IMR-90 (cell line): ENCODE data around the gene SLX4IP. TPM values are rescaled to one million over a fixed set of nuclear protein-coding genes. Genes with fewer than 3 reads are reported as not detected.

ENCODE experiments used
- ATAC-seq: fragments of 200-7000 bp; cut with Tn5 transposase; 2 replicates; pipeline ENCODE4 v1.9.1; 2020; ENCODE audit warnings: low read depth, mild to moderate bottlenecking, moderate library complexity
- BruUV-seq: library from RNA; stranded (reverse); fragments of 400-500 nt; replicated peaks from 2 replicates; lab custom pipeline; 2021; lab: Mats Ljungman, UMichigan
- CTCF ChIA-PET: fragments of 300-600 bp; formaldehyde crosslinking; extraction: SDS; loops from one replicate; lab custom pipeline; 2021; ENCODE audit warnings: antibody characterized with exemption; lab: Yijun Ruan, JAX
- POLR2A ChIA-PET: fragments of 300-600 bp; sonication (Branson Sonifier 250); formaldehyde crosslinking; loops from one replicate; lab custom pipeline; 2022; ENCODE audit warnings: antibody characterized with exemption; ENCODE audit not compliant: unreplicated experiment; lab: Charles Lee
- DNase-seq: peaks from one replicate; pipeline ENCODE4 v3.0.0; 2013
- H2AFZ ChIP-seq: replicated peaks from 2 replicates; pipeline ENCODE3; 2013; ENCODE audit warnings: low read length, mild to moderate bottlenecking; ENCODE audit not compliant: poor library complexity
- H2AK5ac ChIP-seq: 2 replicates; pipeline ENCODE4 v1.6.1; 2013; ENCODE audit warnings: low read depth, low read length, inconsistent platforms
- H2AK9ac ChIP-seq: replicated peaks from 2 replicates; pipeline ENCODE3; 2013; ENCODE audit warnings: mild to moderate bottlenecking, low read depth, low read length, moderate library complexity; ENCODE audit not compliant: poor library complexity
- H2BK120ac ChIP-seq: 2 replicates; pipeline ENCODE4 v1.6.1; 2013; ENCODE audit warnings: low read depth, low read length, inconsistent platforms
- H2BK15ac ChIP-seq: 3 replicates; pipeline ENCODE4 v1.6.1; 2013; ENCODE audit warnings: low read depth, low read length, inconsistent platforms
- H2BK20ac ChIP-seq: 2 replicates; pipeline ENCODE4 v1.6.1; 2013; ENCODE audit warnings: low read depth, mild to moderate bottlenecking, inconsistent platforms, low read length, moderate library complexity
- H2BK5ac ChIP-seq: 2 replicates; pipeline ENCODE4 v1.6.1; 2013; ENCODE audit warnings: mild to moderate bottlenecking, low read depth, low read length, inconsistent platforms; ENCODE audit not compliant: poor library complexity, severe bottlenecking
- H3K14ac ChIP-seq: replicated peaks from 2 replicates; pipeline ENCODE4 v1.6.1; 2013; ENCODE audit warnings: low read depth, low read length, inconsistent platforms
- H3K18ac ChIP-seq: 2 replicates; pipeline ENCODE4 v1.6.1; 2013; ENCODE audit warnings: low read depth, low read length, control low read depth
- H3K23ac ChIP-seq: 2 replicates; pipeline ENCODE4 v1.6.1; 2013; ENCODE audit warnings: low read depth, low read length, inconsistent platforms
- H3K27ac ChIP-seq: 2 replicates; pipeline ENCODE4 v1.5.1; 2013; ENCODE audit warnings: mild to moderate bottlenecking, control low read depth, low read length; ENCODE audit not compliant: insufficient read depth
- H3K27me3 ChIP-seq: 2 replicates; pipeline ENCODE4 v1.6.1; 2013; ENCODE audit warnings: low read length; ENCODE audit not compliant: control insufficient read depth, insufficient read depth
- H3K36me3 ChIP-seq: 2 replicates; pipeline ENCODE4 v1.6.1; 2013; ENCODE audit warnings: low read length, mixed read lengths; ENCODE audit not compliant: control insufficient read depth, insufficient read depth
- H3K4ac ChIP-seq: 2 replicates; pipeline ENCODE4 v1.6.1; 2013; ENCODE audit warnings: low read depth, low read length, inconsistent platforms
- H3K4me1 ChIP-seq: 2 replicates; pipeline ENCODE4 v1.6.1; 2013; ENCODE audit warnings: low read length, mixed read lengths; ENCODE audit not compliant: control insufficient read depth, insufficient read depth
- H3K4me2 ChIP-seq: 2 replicates; pipeline ENCODE4 v1.6.1; 2013; ENCODE audit warnings: low read depth, mild to moderate bottlenecking, control low read depth, low read length, moderate library complexity
- H3K4me3 ChIP-seq: 2 replicates; pipeline ENCODE4 v1.5.1; 2013; ENCODE audit warnings: low read depth, mild to moderate bottlenecking, control low read depth, low read length, moderate library complexity; ENCODE audit not compliant: insufficient read depth
- H3K56ac ChIP-seq: 2 replicates; pipeline ENCODE4 v1.6.1; 2013; ENCODE audit warnings: low read length, inconsistent platforms; ENCODE audit not compliant: insufficient read depth; ENCODE audit errors: extremely low read depth
- H3K79me1 ChIP-seq, 2 experiments: 2 replicates each; pipeline ENCODE4 v1.6.1; 2013; ENCODE audit warnings: low read length in 2 of 2, inconsistent platforms in 1 of 2, low read depth in 1 of 2
- H3K9ac ChIP-seq: 2 replicates; pipeline ENCODE4 v1.6.1; 2013; ENCODE audit warnings: low read depth, low read length, control low read depth
- H3K9me1 ChIP-seq: 2 replicates; pipeline ENCODE4 v1.6.1; 2013; ENCODE audit warnings: low read length, inconsistent platforms; ENCODE audit not compliant: insufficient read depth
- H3K9me3 ChIP-seq: 2 replicates; pipeline ENCODE4 v1.6.1; 2013; ENCODE audit warnings: low read length; ENCODE audit not compliant: control insufficient read depth, insufficient read depth
- H4K20me1 ChIP-seq: 2 replicates; pipeline ENCODE4 v1.6.1; 2013; ENCODE audit warnings: low read length, inconsistent platforms; ENCODE audit not compliant: insufficient read depth
- H4K5ac ChIP-seq: 2 replicates; pipeline ENCODE4 v1.6.1; 2013; ENCODE audit warnings: mild to moderate bottlenecking, low read depth, low read length, control low read depth
- H4K8ac ChIP-seq, 2 experiments: 2 replicates each; pipeline ENCODE4 v1.6.1; 2013; ENCODE audit warnings: low read depth in 2 of 2, low read length in 2 of 2, control low read depth in 1 of 2, inconsistent platforms in 1 of 2
- H4K91ac ChIP-seq: 2 replicates; pipeline ENCODE4 v1.6.1; 2013; ENCODE audit warnings: low read depth, low read length, inconsistent platforms; ENCODE audit not compliant: insufficient read depth
- BHLHE40 ChIP-seq: fragments of 150-350 bp; IDR thresholded peaks from 2 replicates; pipeline ENCODE4 v1.6.1; 2016; ENCODE audit warnings: mild to moderate bottlenecking, low read depth, low read length
- CEBPB ChIP-seq: IDR thresholded peaks from 2 replicates; pipeline ENCODE4 v1.6.1; 2012; ENCODE audit warnings: low read depth, low read length, improper control_type of control experiment
- CHD1 ChIP-seq: IDR thresholded peaks from 2 replicates; pipeline ENCODE4 v1.6.1; 2012; ENCODE audit warnings: low read depth, low read length, improper control_type of control experiment
- FOS ChIP-seq: fragments of 150-350 bp; IDR thresholded peaks from 2 replicates; pipeline ENCODE4 v1.6.1; 2016; ENCODE audit warnings: low read depth, low read length
- MAFK ChIP-seq: IDR thresholded peaks from 2 replicates; pipeline ENCODE4 v1.6.1; 2012; ENCODE audit warnings: low read depth, low read length, improper control_type of control experiment
- MAZ ChIP-seq: IDR thresholded peaks from 2 replicates; pipeline ENCODE4 v1.6.1; 2012; ENCODE audit warnings: low read depth, mild to moderate bottlenecking, low read length, improper control_type of control experiment, moderate library complexity, borderline replicate concordance
- MXI1 ChIP-seq: IDR thresholded peaks from 2 replicates; pipeline ENCODE4 v1.6.1; 2012; ENCODE audit warnings: low read depth, mild to moderate bottlenecking, low read length, moderate library complexity, borderline replicate concordance
- POLR2A ChIP-seq: IDR thresholded peaks from 2 replicates; pipeline ENCODE4 v1.6.1; 2012; ENCODE audit warnings: mild to moderate bottlenecking, low read depth, low read length
- RAD21 ChIP-seq: IDR thresholded peaks from 2 replicates; pipeline ENCODE4 v1.6.1; 2012; ENCODE audit warnings: low read length, improper control_type of control experiment
- RCOR1 ChIP-seq: IDR thresholded peaks from 2 replicates; pipeline ENCODE4 v1.6.1; 2012; ENCODE audit warnings: mild to moderate bottlenecking, low read length, improper control_type of control experiment; ENCODE audit not compliant: insufficient replicate concordance
- RFX5 ChIP-seq: IDR thresholded peaks from 2 replicates; pipeline ENCODE4 v1.8.0; 2012; ENCODE audit warnings: low read depth, mild to moderate bottlenecking, low read length, moderate library complexity
- SMC3 ChIP-seq: fragments of 150-350 bp; IDR thresholded peaks from 2 replicates; pipeline ENCODE4 v1.6.1; 2016; ENCODE audit warnings: low read depth, mild to moderate bottlenecking, antibody characterized with exemption, low read length, moderate library complexity
- WGBS, 2 experiments: methylation state at CpG; one replicate each; pipeline versions ENCODE4 v1.1.5 to v1.1.7; 2013; ENCODE audit warnings: missing lambda C conversion rate in 2 of 2; ENCODE audit not compliant: insufficient read length in 1 of 2; ENCODE audit errors: extremely low coverage in 2 of 2; 5-methylcytosine and 5-hydroxymethylcytosine counted together
- dilution Hi-C: fragments of 300-500 bp; cut with HindIII; formaldehyde crosslinking; loops from one replicate; pipeline ENCODE4 v1.14.3; 2018; ENCODE audit warnings: low sequenced_read_pairs; ENCODE audit not compliant: unreplicated experiment
- in situ Hi-C: fragments of 300-500 bp; cut with MboI; formaldehyde crosslinking; loops from 3 replicates; pipeline ENCODE4 v1.14.3; 2019; ENCODE audit warnings: low sequenced_read_pairs, inconsistent platforms, mixed read lengths
- intact Hi-C: fragments of 100-400 bp; cut with micrococcal nuclease; formaldehyde crosslinking; loops from 2 replicates; pipeline ENCODE4 v1.10.0; 2022
- polyA plus RNA-seq, 3 experiments: library from polyadenylated mRNA; depleted of rRNA; stranded (reverse); fragments of >200 nt; gene quantifications; 2 replicates each; pipeline ENCODE4 v1.2.3, GENCODE V29; 2012; ENCODE audit warnings: low replicate concordance in 1 of 3
- total RNA-seq: library from RNA; depleted of rRNA; stranded (reverse); fragments of >200 nt; gene quantifications from 2 replicates; pipeline ENCODE4 v1.2.3, GENCODE V29; 2012
- TF ChIP-seq, protein P1 (sequence below): fragments of 150-350 bp; IDR thresholded peaks from 2 replicates; pipeline ENCODE4 v1.6.1; 2016; ENCODE audit warnings: low read depth, mild to moderate bottlenecking, low read length, moderate library complexity, borderline replicate concordance
- TF ChIP-seq, protein P2 (sequence below): conservative IDR thresholded peaks from 2 replicates; pipeline ENCODE4 v1.5.1; 2012; ENCODE audit warnings: mild to moderate bottlenecking, low read depth, low read length, improper control_type of control experiment

SLX4IP gene
- total and polyA plus RNA-seq, 2 of the 4 experiments (the other 2 are of a cell fraction): 1.3 to 5.9 TPM

DNA sequence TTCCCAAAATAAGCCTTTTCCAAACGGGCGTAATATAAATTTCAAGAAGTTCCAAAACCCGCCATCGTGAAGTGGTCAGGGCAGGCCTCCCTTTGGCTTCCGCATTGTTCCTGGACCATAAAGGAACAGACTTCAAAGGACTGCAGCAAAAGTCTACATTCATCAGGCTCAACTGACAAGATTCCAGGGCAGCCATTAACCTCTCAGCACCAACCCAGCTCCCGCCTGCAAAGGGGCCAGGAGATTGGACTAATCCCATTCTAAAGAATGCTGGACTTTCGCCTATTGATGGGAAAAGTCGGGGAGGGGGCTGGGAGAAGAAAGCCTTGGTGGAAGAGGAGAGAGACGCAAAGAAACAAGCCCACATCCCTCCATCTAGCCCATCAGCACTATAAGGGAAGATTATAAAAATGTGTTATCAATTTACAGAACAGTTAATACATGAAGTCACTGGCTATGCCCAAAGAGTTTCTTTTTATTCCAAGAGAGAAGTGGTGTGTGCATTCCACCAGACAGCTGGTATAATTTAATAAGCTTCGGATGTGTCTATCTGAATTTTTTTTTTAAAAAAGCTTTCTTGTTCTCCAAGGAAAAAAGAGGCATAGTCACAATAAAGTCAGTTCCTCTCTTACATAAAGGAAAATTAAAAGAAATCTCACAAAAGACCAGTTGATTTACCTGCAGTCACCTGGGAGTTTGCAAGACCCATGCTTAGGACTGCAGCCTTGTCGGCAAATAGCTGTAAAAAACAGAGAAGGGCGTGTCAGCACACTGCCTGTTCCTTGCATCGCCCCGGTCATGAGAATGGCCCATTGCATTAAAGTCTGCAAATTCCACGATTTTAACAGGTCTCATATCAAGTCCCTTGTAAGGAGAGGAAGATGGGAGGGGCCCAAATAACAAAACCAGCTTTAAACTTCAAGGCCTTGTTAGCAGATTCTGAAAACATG is 220.9 kb downstream of the SLX4IP start:
- ChIA-PET CTCF (no interaction called here), POLR2A (no interaction called here)
- H2BK5ac ChIP-seq: no peak overlapping the region
- no peak overlapping the region for H2AFZ ChIP-seq
- no peak overlapping the region for H3K23ac ChIP-seq
- no peak overlapping the region for H3K18ac ChIP-seq
- H2AK5ac ChIP-seq: no peak overlapping the region
- no peaks in the 10 kb centered on the region for H3K27me3 ChIP-seq
- no peak overlapping the region for H4K8ac ChIP-seq
- no peak overlapping the region for H4K91ac ChIP-seq
- peaks cover 20 to 54% of the 10 kb centered on the region in 2 experiments; a peak in 3 of 4 replicates for H3K79me1 ChIP-seq
- no peak overlapping the region for H4K5ac ChIP-seq
- H3K9me1 ChIP-seq: peaks cover 31% of the 10 kb centered on the region
- H4K20me1 ChIP-seq: peaks cover 24% of the 10 kb centered on the region
- H3K36me3 ChIP-seq: peaks cover 66% of the 10 kb centered on the region
- no peak overlapping the region for H3K56ac ChIP-seq
- no TSS peak for BruUV-seq
- TF ChIP-seq RCOR1 (no peak), RFX5 (no peak), MAFK (no peak), FOS (no peak), CEBPB (no peak), MAZ (no peak), CHD1 (no peak), BHLHE40 (no peak), POLR2A (no peak), MXI1 (no peak), RAD21 (no peak), SMC3 (no peak)
- TF ChIP-seq, protein P1, sequence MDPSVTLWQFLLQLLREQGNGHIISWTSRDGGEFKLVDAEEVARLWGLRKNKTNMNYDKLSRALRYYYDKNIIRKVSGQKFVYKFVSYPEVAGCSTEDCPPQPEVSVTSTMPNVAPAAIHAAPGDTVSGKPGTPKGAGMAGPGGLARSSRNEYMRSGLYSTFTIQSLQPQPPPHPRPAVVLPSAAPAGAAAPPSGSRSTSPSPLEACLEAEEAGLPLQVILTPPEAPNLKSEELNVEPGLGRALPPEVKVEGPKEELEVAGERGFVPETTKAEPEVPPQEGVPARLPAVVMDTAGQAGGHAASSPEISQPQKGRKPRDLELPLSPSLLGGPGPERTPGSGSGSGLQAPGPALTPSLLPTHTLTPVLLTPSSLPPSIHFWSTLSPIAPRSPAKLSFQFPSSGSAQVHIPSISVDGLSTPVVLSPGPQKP: no peak
- TF ChIP-seq, protein P2, sequence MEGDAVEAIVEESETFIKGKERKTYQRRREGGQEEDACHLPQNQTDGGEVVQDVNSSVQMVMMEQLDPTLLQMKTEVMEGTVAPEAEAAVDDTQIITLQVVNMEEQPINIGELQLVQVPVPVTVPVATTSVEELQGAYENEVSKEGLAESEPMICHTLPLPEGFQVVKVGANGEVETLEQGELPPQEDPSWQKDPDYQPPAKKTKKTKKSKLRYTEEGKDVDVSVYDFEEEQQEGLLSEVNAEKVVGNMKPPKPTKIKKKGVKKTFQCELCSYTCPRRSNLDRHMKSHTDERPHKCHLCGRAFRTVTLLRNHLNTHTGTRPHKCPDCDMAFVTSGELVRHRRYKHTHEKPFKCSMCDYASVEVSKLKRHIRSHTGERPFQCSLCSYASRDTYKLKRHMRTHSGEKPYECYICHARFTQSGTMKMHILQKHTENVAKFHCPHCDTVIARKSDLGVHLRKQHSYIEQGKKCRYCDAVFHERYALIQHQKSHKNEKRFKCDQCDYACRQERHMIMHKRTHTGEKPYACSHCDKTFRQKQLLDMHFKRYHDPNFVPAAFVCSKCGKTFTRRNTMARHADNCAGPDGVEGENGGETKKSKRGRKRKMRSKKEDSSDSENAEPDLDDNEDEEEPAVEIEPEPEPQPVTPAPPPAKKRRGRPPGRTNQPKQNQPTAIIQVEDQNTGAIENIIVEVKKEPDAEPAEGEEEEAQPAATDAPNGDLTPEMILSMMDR: no peak
- DNase-seq (no peak), ATAC-seq (no peak)
- no peak overlapping the region for H2BK20ac ChIP-seq
- H3K27ac ChIP-seq: no peak overlapping the region
- H2BK15ac ChIP-seq: no peak overlapping the region
- no peaks in the 10 kb centered on the region for H3K9me3 ChIP-seq
- dilution Hi-C loops (loop anchor here (25.0 kb wide), 1 partner anchor 881 kb away; no protein-coding TSS in a partner anchor), in situ Hi-C loops (no loop called here), intact Hi-C loops (loop anchor here (10.0 kb wide), 2 partner anchors 681 to 1041 kb away; no protein-coding TSS in a partner anchor)
- H3K4me1 ChIP-seq: peaks cover 32% of the 10 kb centered on the region
- WGBS, 2 experiments: no CpG with 5 or more reads among the region's 15 CpGs
- H3K4ac ChIP-seq: no peak overlapping the region
- no peak overlapping the region for H3K4me3 ChIP-seq
- no peak overlapping the region for H3K14ac ChIP-seq
- no peak overlapping the region for H3K4me2 ChIP-seq
- no peak overlapping the region for H2BK120ac ChIP-seq
- no peak overlapping the region for H2AK9ac ChIP-seq
- no peak overlapping the region for H3K9ac ChIP-seq
